NB4 (cell line): ENCODE results near the gene CARS1.

Source experiments
- DNase-seq: peaks from one replicate; pipeline ENCODE4 v3.0.0; 2010; ENCODE audit warnings: low read depth
- H3K4me3 ChIP-seq: one replicate; pipeline ENCODE4 v1.5.1; 2011; ENCODE audit warnings: mild to moderate bottlenecking, low read depth, low read length, moderate library complexity
- CTCF ChIP-seq: IDR thresholded peaks from one replicate; pipeline ENCODE4 v1.5.1; 2012; ENCODE audit warnings: low read depth, low read length
- MAX ChIP-seq: IDR thresholded peaks from 2 replicates; pipeline ENCODE4 v1.6.1; 2011; ENCODE audit warnings: low read depth, low read length
- MYC ChIP-seq: IDR thresholded peaks from 2 replicates; pipeline ENCODE4 v1.6.1; 2011; ENCODE audit warnings: low read depth, low read length
- POLR2A ChIP-seq: IDR thresholded peaks from 2 replicates; pipeline ENCODE4 v1.6.1; 2011; ENCODE audit warnings: mild to moderate bottlenecking; ENCODE audit not compliant: insufficient read length; ENCODE audit errors: extremely low read depth

Gene CARS1

GRCh38 chr11:3090096-3090901 lies 33.1 kb upstream of the CARS1 start:
- TF ChIP-seq MAX: no peak
- TF ChIP-seq MYC: no peak
- TF ChIP-seq POLR2A: no peak
- no peak for TF ChIP-seq CTCF
- no peak for DNase-seq
- no peak overlapping the region for H3K4me3 ChIP-seq

- peak; percentile 3 for DNase-seq
- no peak overlapping the region for H3K4me3 ChIP-seq
- TF ChIP-seq MYC (no peak), MAX (no peak), CTCF (no peak), POLR2A (no peak)
Measured at GRCh38 chr11:3089236-3090061, 32.2 kb upstream of the CARS1 start.

- TF ChIP-seq CTCF: no peak
- no peak for TF ChIP-seq POLR2A
- no peak for TF ChIP-seq MYC
- no peak for TF ChIP-seq MAX
- DNase-seq: no peak
- no peak overlapping the region for H3K4me3 ChIP-seq
Measured at GRCh38 chr11:3088806-3089205, 31.6 kb upstream of the CARS1 start.

GRCh38 chr11:3087821-3088800 lies 30.9 kb upstream of the CARS1 start:
- DNase-seq: peak; percentile 75
- TF ChIP-seq MYC (no peak), CTCF (no peak), MAX (no peak), POLR2A (no peak)

GRCh38 chr11:3087373-3087772 lies 30.1 kb upstream of the CARS1 start:
- TF ChIP-seq POLR2A (no peak), MAX (no peak), CTCF (no peak), MYC (no peak)
- no peak for DNase-seq
- no peak overlapping the region for H3K4me3 ChIP-seq

More at GRCh38 chr11:3087821-3088800, 30.9 kb upstream of the CARS1 start:
- no peak overlapping the region for H3K4me3 ChIP-seq
